Liver (tissue), 3 donors: ENCODE results near the gene NCF4.

ENCODE experiments used
- CTCF ChIP-seq: fragments of 150-350 bp; IDR thresholded peaks from 2 replicates; pipeline ENCODE4 v1.5.1; 2017; ENCODE audit warnings: improper control_type of control experiment, low read depth, low read length; ENCODE audit not compliant: missing input control
- EGR1 ChIP-seq, 2 donors: IDR thresholded peaks; 2 replicates each; pipeline ENCODE4 v1.6.1; 2016 to 2018; ENCODE audit warnings: antibody characterized with exemption in 2 of 2, low read depth in 2 of 2
- FOXA1 ChIP-seq: IDR thresholded peaks from 2 replicates; pipeline ENCODE4 v1.6.1; 2016; ENCODE audit warnings: antibody characterized with exemption
- GABPA ChIP-seq, 2 donors: IDR thresholded peaks in 1 of 2; conservative IDR thresholded peaks in 1 of 2; 2 replicates each; pipeline ENCODE4 v1.6.1; 2016; ENCODE audit warnings: antibody characterized with exemption in 2 of 2, mild to moderate bottlenecking in 1 of 2, moderate library complexity in 1 of 2
- JUND ChIP-seq, 2 donors: IDR thresholded peaks; 2 replicates each; pipeline ENCODE4 v1.6.1; 2016; ENCODE audit warnings: antibody characterized with exemption in 2 of 2
- MAX ChIP-seq: IDR thresholded peaks from 2 replicates; pipeline ENCODE4 v1.6.1; 2016; ENCODE audit warnings: antibody characterized with exemption
- RAD21 ChIP-seq, 2 donors: IDR thresholded peaks; 2 replicates each; pipeline ENCODE4 v1.6.1; 2016; ENCODE audit warnings: antibody characterized with exemption in 2 of 2, mild to moderate bottlenecking in 2 of 2
- RXRA ChIP-seq, 2 donors: IDR thresholded peaks; 2 replicates each; pipeline ENCODE4 v1.6.1; 2017 to 2018; ENCODE audit warnings: antibody characterized with exemption in 2 of 2, mild to moderate bottlenecking in 1 of 2
- SP1 ChIP-seq: IDR thresholded peaks from 2 replicates; pipeline ENCODE4 v1.6.1; 2018; ENCODE audit warnings: antibody characterized with exemption, mild to moderate bottlenecking
- TAF1 ChIP-seq: conservative IDR thresholded peaks from 2 replicates; pipeline ENCODE4 v1.6.1; 2016; ENCODE audit warnings: antibody characterized with exemption, mild to moderate bottlenecking
- YY1 ChIP-seq: IDR thresholded peaks from 2 replicates; pipeline ENCODE4 v1.6.1; 2016; ENCODE audit warnings: antibody characterized with exemption, mild to moderate bottlenecking
- TF ChIP-seq, protein P1 (sequence below): IDR thresholded peaks from 2 replicates; pipeline ENCODE4 v1.6.1; 2016; ENCODE audit warnings: antibody characterized with exemption
- TF ChIP-seq, protein P2 (sequence below): IDR thresholded peaks from 2 replicates; pipeline ENCODE4 v1.6.1; 2016; ENCODE audit warnings: antibody characterized with exemption
- TF ChIP-seq, protein P3 (sequence below): IDR thresholded peaks from 2 replicates; pipeline ENCODE4 v1.6.1; 2016; ENCODE audit warnings: antibody characterized with exemption, mild to moderate bottlenecking
- donor health status: healthy.
- donor health status: healthy.

DNA sequence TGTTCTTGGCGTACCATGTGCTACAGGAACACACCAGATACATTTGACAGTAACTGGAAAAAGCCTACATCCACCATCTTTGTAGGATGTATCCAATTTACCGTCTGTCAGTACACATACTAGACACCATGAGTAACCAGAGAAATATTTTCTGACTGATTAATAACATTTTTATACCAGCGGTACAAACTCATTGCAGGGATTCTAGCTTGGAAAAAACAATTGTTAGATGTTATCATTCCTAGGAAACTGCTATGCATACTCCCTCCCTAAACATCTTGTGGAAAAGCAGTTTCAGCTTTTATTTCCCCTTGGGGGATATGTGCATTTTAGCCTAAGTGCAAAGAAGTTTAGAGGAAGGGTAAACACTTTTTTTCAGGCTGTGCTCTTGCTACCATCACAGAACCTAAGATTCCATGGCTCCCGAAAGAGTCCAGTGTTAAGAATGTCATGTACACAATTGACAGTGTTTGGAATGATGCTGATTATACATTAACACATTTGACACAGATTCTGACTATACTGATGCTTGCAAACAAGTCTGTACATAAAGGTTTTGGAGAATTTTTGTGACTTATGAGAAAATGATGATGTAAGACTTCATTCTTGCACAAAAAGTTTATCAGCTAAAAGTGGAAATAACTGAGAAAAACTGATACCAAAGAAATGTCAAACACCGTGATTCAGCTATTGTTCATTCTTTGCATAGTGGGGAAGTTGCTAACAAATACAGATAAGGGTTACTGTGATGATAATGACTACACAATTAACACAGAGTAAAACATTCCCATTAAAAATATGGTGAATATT lies 23.7 kb downstream of the NCF4 start:
- no peak for TF ChIP-seq CTCF
- TF ChIP-seq, protein P1, sequence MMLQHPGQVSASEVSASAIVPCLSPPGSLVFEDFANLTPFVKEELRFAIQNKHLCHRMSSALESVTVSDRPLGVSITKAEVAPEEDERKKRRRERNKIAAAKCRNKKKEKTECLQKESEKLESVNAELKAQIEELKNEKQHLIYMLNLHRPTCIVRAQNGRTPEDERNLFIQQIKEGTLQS: no peak
- no peak for TF ChIP-seq TAF1
- TF ChIP-seq RAD21 (IDR thresholded peaks at IDR 0.05): no peak
- TF ChIP-seq GABPA (IDR thresholded peaks at IDR 0.05 in 1 of 2, conservative IDR thresholded peaks at IDR 0.05 in 1 of 2): no peak
- TF ChIP-seq JUND (IDR thresholded peaks at IDR 0.05): no peak
- TF ChIP-seq, protein P2, sequence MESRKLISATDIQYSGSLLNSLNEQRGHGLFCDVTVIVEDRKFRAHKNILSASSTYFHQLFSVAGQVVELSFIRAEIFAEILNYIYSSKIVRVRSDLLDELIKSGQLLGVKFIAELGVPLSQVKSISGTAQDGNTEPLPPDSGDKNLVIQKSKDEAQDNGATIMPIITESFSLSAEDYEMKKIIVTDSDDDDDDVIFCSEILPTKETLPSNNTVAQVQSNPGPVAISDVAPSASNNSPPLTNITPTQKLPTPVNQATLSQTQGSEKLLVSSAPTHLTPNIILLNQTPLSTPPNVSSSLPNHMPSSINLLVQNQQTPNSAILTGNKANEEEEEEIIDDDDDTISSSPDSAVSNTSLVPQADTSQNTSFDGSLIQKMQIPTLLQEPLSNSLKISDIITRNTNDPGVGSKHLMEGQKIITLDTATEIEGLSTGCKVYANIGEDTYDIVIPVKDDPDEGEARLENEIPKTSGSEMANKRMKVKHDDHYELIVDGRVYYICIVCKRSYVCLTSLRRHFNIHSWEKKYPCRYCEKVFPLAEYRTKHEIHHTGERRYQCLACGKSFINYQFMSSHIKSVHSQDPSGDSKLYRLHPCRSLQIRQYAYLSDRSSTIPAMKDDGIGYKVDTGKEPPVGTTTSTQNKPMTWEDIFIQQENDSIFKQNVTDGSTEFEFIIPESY: no peak
- TF ChIP-seq SP1: no peak
- TF ChIP-seq EGR1 (IDR thresholded peaks at IDR 0.05; ENCODE audit: low read depth in 2 of 2): no peak
- TF ChIP-seq RXRA (IDR thresholded peaks at IDR 0.05): no peak
- TF ChIP-seq, protein P3, sequence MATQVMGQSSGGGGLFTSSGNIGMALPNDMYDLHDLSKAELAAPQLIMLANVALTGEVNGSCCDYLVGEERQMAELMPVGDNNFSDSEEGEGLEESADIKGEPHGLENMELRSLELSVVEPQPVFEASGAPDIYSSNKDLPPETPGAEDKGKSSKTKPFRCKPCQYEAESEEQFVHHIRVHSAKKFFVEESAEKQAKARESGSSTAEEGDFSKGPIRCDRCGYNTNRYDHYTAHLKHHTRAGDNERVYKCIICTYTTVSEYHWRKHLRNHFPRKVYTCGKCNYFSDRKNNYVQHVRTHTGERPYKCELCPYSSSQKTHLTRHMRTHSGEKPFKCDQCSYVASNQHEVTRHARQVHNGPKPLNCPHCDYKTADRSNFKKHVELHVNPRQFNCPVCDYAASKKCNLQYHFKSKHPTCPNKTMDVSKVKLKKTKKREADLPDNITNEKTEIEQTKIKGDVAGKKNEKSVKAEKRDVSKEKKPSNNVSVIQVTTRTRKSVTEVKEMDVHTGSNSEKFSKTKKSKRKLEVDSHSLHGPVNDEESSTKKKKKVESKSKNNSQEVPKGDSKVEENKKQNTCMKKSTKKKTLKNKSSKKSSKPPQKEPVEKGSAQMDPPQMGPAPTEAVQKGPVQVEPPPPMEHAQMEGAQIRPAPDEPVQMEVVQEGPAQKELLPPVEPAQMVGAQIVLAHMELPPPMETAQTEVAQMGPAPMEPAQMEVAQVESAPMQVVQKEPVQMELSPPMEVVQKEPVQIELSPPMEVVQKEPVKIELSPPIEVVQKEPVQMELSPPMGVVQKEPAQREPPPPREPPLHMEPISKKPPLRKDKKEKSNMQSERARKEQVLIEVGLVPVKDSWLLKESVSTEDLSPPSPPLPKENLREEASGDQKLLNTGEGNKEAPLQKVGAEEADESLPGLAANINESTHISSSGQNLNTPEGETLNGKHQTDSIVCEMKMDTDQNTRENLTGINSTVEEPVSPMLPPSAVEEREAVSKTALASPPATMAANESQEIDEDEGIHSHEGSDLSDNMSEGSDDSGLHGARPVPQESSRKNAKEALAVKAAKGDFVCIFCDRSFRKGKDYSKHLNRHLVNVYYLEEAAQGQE: no peak
- no peak for TF ChIP-seq MAX
- TF ChIP-seq YY1: no peak
- no peak for TF ChIP-seq FOXA1
